ENCODE results near the gene SLC6A5. TPM values are rescaled to one million over a fixed set of nuclear protein-coding genes. Genes with fewer than 3 reads are reported as not detected.
"Not testable (repeated sequence)": the region's sequence is repeated elsewhere in the genome, so short reads cannot be mapped to it uniquely, and the experiment has no call there.

Gene SLC6A5
- total RNA-seq, 1 experiment from 2014 or later: not detected

DNA sequence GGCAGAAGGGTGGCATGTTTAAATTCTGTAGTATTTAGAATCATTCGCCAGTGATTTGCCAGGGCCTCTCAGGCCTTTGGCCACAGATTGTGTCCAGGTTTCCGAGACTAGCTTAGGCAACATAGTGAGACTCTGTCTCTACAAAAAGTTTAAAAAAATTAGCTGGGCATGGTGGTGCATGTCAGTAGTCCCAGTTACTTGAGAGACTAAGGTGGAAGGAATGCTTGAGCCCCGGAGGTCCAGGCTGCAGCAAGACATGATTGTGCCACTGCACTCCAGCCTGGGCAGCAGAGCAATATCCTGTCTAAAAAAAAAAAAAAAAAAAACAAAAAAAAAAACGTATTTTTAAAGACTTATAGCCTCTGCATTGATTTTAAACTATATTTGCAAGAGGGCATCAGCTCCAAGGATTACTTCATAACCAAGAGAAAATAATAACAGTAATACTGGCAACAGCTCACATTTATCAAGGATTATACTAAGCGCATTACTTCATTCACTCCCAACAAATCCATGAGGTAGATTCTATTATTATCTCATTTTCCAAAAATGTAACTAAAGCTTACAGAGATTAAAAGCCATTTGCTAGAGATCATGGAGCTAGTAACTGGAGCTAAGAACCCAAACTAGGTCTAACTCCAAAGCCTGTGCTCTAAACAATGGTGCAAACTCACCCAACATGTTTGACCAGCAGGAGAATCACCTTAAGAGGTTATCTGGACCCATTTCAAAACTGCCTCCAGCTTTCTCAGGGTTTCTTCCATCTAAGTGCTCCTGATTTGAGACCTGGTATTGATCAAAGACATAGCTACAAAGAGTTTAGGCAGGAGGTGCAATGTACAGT, 32.6 kb upstream of the SLC6A5 start:
- Histone ChIP-seq H3K9me2 (ENCODE audit: insufficient read depth) (no peaks in the 10 kb centered on the region), H3K4me2 (ENCODE audit: low read length) (no peak overlapping the region), H3K9ac (ENCODE audit: low read length) (no peak overlapping the region), H3K4me1 (ENCODE audit: control insufficient read depth in 1 of 2, insufficient read depth in 2 of 2, low read length in 2 of 2) (no peaks in the 10 kb centered on the region), H3K27me3 (ENCODE audit: insufficient read depth, low read length) (peaks cover 20% of the 10 kb centered on the region), H2AFZ (ENCODE audit: low read depth, low read length, poor library complexity, severe bottlenecking) (no peak overlapping the region), H3K79me2 (ENCODE audit: insufficient read depth, low read length) (no peaks in the 10 kb centered on the region), H3K4me3 (replicated peaks in 1 of 2; ENCODE audit: low read depth in 1 of 2, low read length in 2 of 2) (no peak overlapping the region), H4K20me1 (ENCODE audit: insufficient read depth) (no peaks in the 10 kb centered on the region), H3K27ac (ENCODE audit: low read depth, low read length) (no peak overlapping the region), H3K36me3 (ENCODE audit: control insufficient read depth in 1 of 2, insufficient read depth in 2 of 2, low read length in 2 of 2) (no peaks in the 10 kb centered on the region), H3K9me3 (ENCODE audit: control insufficient read depth in 1 of 2, insufficient read depth in 1 of 2, low read depth in 1 of 2, low read length in 2 of 2) (no peaks in the 10 kb centered on the region)
- intact Hi-C loops (cut with micrococcal nuclease): no loop called here
- CTCF ChIA-PET: no interaction called here
- POLR2A ChIA-PET: no interaction called here
- DNase-seq (ENCODE audit: low read depth, low spot score): no peak
- TF ChIP-seq, protein P1, sequence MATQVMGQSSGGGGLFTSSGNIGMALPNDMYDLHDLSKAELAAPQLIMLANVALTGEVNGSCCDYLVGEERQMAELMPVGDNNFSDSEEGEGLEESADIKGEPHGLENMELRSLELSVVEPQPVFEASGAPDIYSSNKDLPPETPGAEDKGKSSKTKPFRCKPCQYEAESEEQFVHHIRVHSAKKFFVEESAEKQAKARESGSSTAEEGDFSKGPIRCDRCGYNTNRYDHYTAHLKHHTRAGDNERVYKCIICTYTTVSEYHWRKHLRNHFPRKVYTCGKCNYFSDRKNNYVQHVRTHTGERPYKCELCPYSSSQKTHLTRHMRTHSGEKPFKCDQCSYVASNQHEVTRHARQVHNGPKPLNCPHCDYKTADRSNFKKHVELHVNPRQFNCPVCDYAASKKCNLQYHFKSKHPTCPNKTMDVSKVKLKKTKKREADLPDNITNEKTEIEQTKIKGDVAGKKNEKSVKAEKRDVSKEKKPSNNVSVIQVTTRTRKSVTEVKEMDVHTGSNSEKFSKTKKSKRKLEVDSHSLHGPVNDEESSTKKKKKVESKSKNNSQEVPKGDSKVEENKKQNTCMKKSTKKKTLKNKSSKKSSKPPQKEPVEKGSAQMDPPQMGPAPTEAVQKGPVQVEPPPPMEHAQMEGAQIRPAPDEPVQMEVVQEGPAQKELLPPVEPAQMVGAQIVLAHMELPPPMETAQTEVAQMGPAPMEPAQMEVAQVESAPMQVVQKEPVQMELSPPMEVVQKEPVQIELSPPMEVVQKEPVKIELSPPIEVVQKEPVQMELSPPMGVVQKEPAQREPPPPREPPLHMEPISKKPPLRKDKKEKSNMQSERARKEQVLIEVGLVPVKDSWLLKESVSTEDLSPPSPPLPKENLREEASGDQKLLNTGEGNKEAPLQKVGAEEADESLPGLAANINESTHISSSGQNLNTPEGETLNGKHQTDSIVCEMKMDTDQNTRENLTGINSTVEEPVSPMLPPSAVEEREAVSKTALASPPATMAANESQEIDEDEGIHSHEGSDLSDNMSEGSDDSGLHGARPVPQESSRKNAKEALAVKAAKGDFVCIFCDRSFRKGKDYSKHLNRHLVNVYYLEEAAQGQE (IDR thresholded peaks at IDR 0.05; ENCODE audit: low read depth): no peak
- TF ChIP-seq EGR1 (IDR thresholded peaks at IDR 0.05; ENCODE audit: low read depth): no peak
- no peak for TF ChIP-seq POLR2A (IDR thresholded peaks at IDR 0.05; ENCODE audit: borderline replicate concordance, extremely low read depth, insufficient read depth, insufficient read length)
- TF ChIP-seq TCF7L2 (IDR thresholded peaks at IDR 0.05; ENCODE audit: borderline replicate concordance, extremely low read depth, insufficient read depth, insufficient read length): no peak
- TF ChIP-seq SP1 (IDR thresholded peaks at IDR 0.05; ENCODE audit: low read depth): no peak
- TF ChIP-seq EZH2phosphoT487 (IDR thresholded peaks at IDR 0.05; ENCODE audit: borderline replicate concordance): no peak
- no peak for TF ChIP-seq EZH2 (IDR thresholded peaks at IDR 0.05)
- TF ChIP-seq POLR2AphosphoS5 (IDR thresholded peaks at IDR 0.05; ENCODE audit: low read depth, low read length): no peak
- no peak for TF ChIP-seq CBX3 (IDR thresholded peaks at IDR 0.05; ENCODE audit: low read depth)
- TF ChIP-seq YY1 (IDR thresholded peaks at IDR 0.05; ENCODE audit: extremely low read depth, insufficient replicate concordance, low read depth, low read length): no peak
- no peak for TF ChIP-seq CEBPB (IDR thresholded peaks at IDR 0.05; ENCODE audit: low read depth)
- no peak for TF ChIP-seq FOSL1 (IDR thresholded peaks at IDR 0.05; ENCODE audit: low read depth)
- no peak for TF ChIP-seq RAD21 (IDR thresholded peaks at IDR 0.05; ENCODE audit: low read depth)
- BruUV-seq (replicated peaks): no TSS peak
- no peak for ATAC-seq
- RAD21 ChIA-PET (ENCODE audit: low non-redundant PET in 1 of 2, low total read pairs in 2 of 2, uncharacterized antibody in 2 of 2, unreplicated experiment in 2 of 2): no interaction called here

DNA sequence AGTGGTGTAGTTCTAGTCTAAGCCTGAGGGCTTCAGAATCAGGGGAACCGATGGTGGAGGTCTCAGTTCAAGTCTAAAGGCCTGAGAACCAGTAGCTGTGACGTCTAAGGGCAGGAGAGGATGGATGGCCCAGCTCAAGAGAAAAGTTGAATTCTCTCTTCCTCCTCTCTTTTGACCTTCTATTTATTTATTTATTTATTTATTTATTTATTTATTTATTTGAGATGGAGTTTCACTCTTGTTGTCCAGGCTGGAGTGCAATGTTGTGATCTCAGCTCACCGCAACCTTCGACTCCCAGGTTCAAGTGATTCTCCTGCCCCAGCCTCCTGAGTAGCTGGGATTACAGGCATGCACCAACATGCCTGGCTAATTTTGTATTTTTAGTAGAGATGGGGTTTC, 19.7 kb upstream of the SLC6A5 start:
- H3K36me3 ChIP-seq (ENCODE audit: control insufficient read depth in 1 of 2, insufficient read depth in 2 of 2, low read length in 2 of 2); H3K4me2 ChIP-seq (ENCODE audit: low read length); DNase-seq (ENCODE audit: low read depth, low spot score); H3K79me2 ChIP-seq (ENCODE audit: insufficient read depth, low read length); H3K4me1 ChIP-seq (ENCODE audit: control insufficient read depth in 1 of 2, insufficient read depth in 2 of 2, low read length in 2 of 2); H4K20me1 ChIP-seq (ENCODE audit: insufficient read depth); H3K27me3 ChIP-seq (ENCODE audit: insufficient read depth, low read length); H3K9me3 ChIP-seq (ENCODE audit: control insufficient read depth in 1 of 2, insufficient read depth in 1 of 2, low read depth in 1 of 2, low read length in 2 of 2); POLR2A ChIA-PET; RAD21 ChIA-PET (ENCODE audit: low non-redundant PET in 1 of 2, low total read pairs in 2 of 2, uncharacterized antibody in 2 of 2, unreplicated experiment in 2 of 2); H3K9me2 ChIP-seq (ENCODE audit: insufficient read depth); BruUV-seq (replicated peaks); H3K4me3 ChIP-seq (replicated peaks in 1 of 2; ENCODE audit: low read depth in 1 of 2, low read length in 2 of 2); ATAC-seq; intact Hi-C loops (cut with micrococcal nuclease); CTCF ChIA-PET; H3K27ac ChIP-seq (ENCODE audit: low read depth, low read length); H2AFZ ChIP-seq (ENCODE audit: low read depth, low read length, poor library complexity, severe bottlenecking); H3K9ac ChIP-seq (ENCODE audit: low read length): not testable (repeated sequence)

Measured in HCT116 (cell line).